OCI-LY1 (cell line): ENCODE measurements around the gene IRX4.

Experiments
- H2AFZ ChIP-seq: fragments of 200-600 bp; sonication (generic), shearing (Covaris generic); 2 replicates; pipeline ENCODE4 v1.6.0; 2014; ENCODE audit warnings: antibody characterized with exemption, mild to moderate bottlenecking, low read length
- H3F3A ChIP-seq: fragments of 200-600 bp; sonication (generic), shearing (Covaris generic); 2 replicates; pipeline ENCODE4 v1.6.0; 2014; ENCODE audit warnings: mild to moderate bottlenecking, antibody characterized with exemption, low read length, moderate library complexity; ENCODE audit not compliant: insufficient read depth
- H3K27ac ChIP-seq: fragments of 200-600 bp; sonication (generic); 2 replicates; pipeline ENCODE4 v1.5.1; 2014; ENCODE audit warnings: low read length, mixed run types, mild to moderate bottlenecking, low read depth; ENCODE audit not compliant: poor library complexity, severe bottlenecking
- H3K27me3 ChIP-seq: fragments of 200-600 bp; sonication (generic); 2 replicates; pipeline ENCODE4 v1.6.0; 2014; ENCODE audit warnings: antibody characterized with exemption, mild to moderate bottlenecking, low read length, moderate library complexity; ENCODE audit not compliant: insufficient read depth
- H3K36me3 ChIP-seq: fragments of 200-600 bp; sonication (generic); 2 replicates; pipeline ENCODE4 v1.6.1; 2014; ENCODE audit warnings: mild to moderate bottlenecking, antibody characterized with exemption, low read length, moderate library complexity, mixed read lengths; ENCODE audit not compliant: insufficient read depth
- H3K4me1 ChIP-seq: fragments of 200-600 bp; sonication (generic); 2 replicates; pipeline ENCODE4 v1.5.1; 2014; ENCODE audit warnings: mild to moderate bottlenecking, low read length, moderate library complexity; ENCODE audit not compliant: insufficient read depth, severe bottlenecking
- H3K4me2 ChIP-seq: fragments of 200-600 bp; sonication (generic), shearing (Covaris generic); 2 replicates; pipeline ENCODE4 v1.6.1; 2014; ENCODE audit warnings: low read length
- H3K4me3 ChIP-seq: fragments of 200-600 bp; sonication (generic); 2 replicates; pipeline ENCODE4 v1.5.1; 2014; ENCODE audit warnings: low read length, low read depth, mild to moderate bottlenecking, mixed read lengths; ENCODE audit not compliant: poor library complexity, severe bottlenecking
- H3K79me2 ChIP-seq: fragments of 200-600 bp; shearing (Covaris generic); 2 replicates; pipeline ENCODE4 v1.6.1; 2016; ENCODE audit warnings: mixed run types, low read length, mixed read lengths; ENCODE audit not compliant: insufficient read depth
- H3K9ac ChIP-seq: fragments of 200-600 bp; sonication (generic), shearing (Covaris generic); 2 replicates; pipeline ENCODE4 v1.6.1; 2014; ENCODE audit warnings: mild to moderate bottlenecking, low read length, mixed read lengths
- H3K9me2 ChIP-seq: fragments of 200-600 bp; sonication (generic), shearing (Covaris generic); 2 replicates; pipeline ENCODE4 v1.6.1; 2014; ENCODE audit warnings: low read depth, mild to moderate bottlenecking, low read length, mixed read lengths
- H3K9me3 ChIP-seq: fragments of 200-600 bp; shearing (Covaris generic); 2 replicates; pipeline ENCODE4 v1.6.1; 2014; ENCODE audit warnings: low read length, mixed read lengths
- H4K20me1 ChIP-seq: fragments of 200-600 bp; sonication (generic), shearing (Covaris generic); 2 replicates; pipeline ENCODE4 v1.6.0; 2016; ENCODE audit warnings: mild to moderate bottlenecking, low read length; ENCODE audit not compliant: insufficient read depth
- CTCF ChIP-seq: fragments of 200-600 bp; sonication (generic), shearing (Covaris generic); IDR thresholded peaks from 2 replicates; pipeline ENCODE4 v1.5.1; 2017; ENCODE audit warnings: mild to moderate bottlenecking, antibody characterized with exemption, low read length, moderate library complexity, mixed read lengths
- EZH2 ChIP-seq: fragments of 200-600 bp; sonication (generic), shearing (Covaris generic); IDR thresholded peaks from 2 replicates; pipeline ENCODE4 v1.8.0; 2017; ENCODE audit warnings: borderline replicate concordance, mixed run types, mild to moderate bottlenecking, antibody characterized with exemption, low read length, moderate library complexity, mixed read lengths

The IRX4 gene

GRCh38 chr5:1897816-1898450, 15.2 kb upstream of the IRX4 start:
- Histone ChIP-seq H3K9me2 (no peaks in the 10 kb centered on the region), H3K4me2 (no peak overlapping the region), H4K20me1 (no peaks in the 10 kb centered on the region), H3K9me3 (no peaks in the 10 kb centered on the region), H3K4me3 (no peak overlapping the region), H3K9ac (no peak overlapping the region), H3K4me1 (no peaks in the 10 kb centered on the region), H3K27me3 (peaks cover 3% of the 10 kb centered on the region; the same call in 1 of the 2 replicates), H3K79me2 (no peaks in the 10 kb centered on the region), H3F3A (no peaks in the 10 kb centered on the region), H2AFZ (no peak overlapping the region), H3K27ac (no peak overlapping the region), H3K36me3 (no peaks in the 10 kb centered on the region)
- TF ChIP-seq CTCF: no peak
- no peak for TF ChIP-seq EZH2

GRCh38 chr5:1897386-1897785, 14.7 kb upstream of the IRX4 start:
- Histone ChIP-seq H4K20me1 (no peaks in the 10 kb centered on the region), H3K27ac (no peak overlapping the region), H3K36me3 (no peaks in the 10 kb centered on the region), H3K4me3 (no peak overlapping the region), H3K4me2 (no peak overlapping the region), H3F3A (no peaks in the 10 kb centered on the region), H3K9me3 (no peaks in the 10 kb centered on the region), H3K79me2 (no peaks in the 10 kb centered on the region), H3K27me3 (0 out of 2 replicates have a peak, but pooled peaks cover 3% of the 10 kb centered on the region), H3K9me2 (no peaks in the 10 kb centered on the region), H2AFZ (no peak overlapping the region), H3K4me1 (no peaks in the 10 kb centered on the region), H3K9ac (no peak overlapping the region)
- TF ChIP-seq CTCF (no peak), EZH2 (no peak)

GRCh38 chr5:1896602-1897376, 14.1 kb upstream of the IRX4 start:
- Histone ChIP-seq H4K20me1 (no peaks in the 10 kb centered on the region), H3K9ac (no peak overlapping the region), H3K27ac (no peak overlapping the region), H3F3A (no peaks in the 10 kb centered on the region), H3K36me3 (no peaks in the 10 kb centered on the region), H2AFZ (no peak overlapping the region), H3K79me2 (no peaks in the 10 kb centered on the region), H3K4me1 (no peaks in the 10 kb centered on the region), H3K9me3 (no peaks in the 10 kb centered on the region), H3K9me2 (no peaks in the 10 kb centered on the region), H3K27me3 (0 out of 2 replicates have a peak, but pooled peaks cover 3% of the 10 kb centered on the region), H3K4me2 (no peak overlapping the region), H3K4me3 (no peak overlapping the region)
- TF ChIP-seq CTCF: no peak
